ENCODE results near the gene MPI.

MPI gene

GRCh38 chr15:74937590-74938371 is 47.9 kb downstream of the MPI start, which contains the start of gene COX5A:
COX5A (minus strand) TSS chr15:74938073; CDS start chr15:74938014, 59 bp downstream.
- DNase-seq = peak; percentile 91

GRCh38 chr15:74950078-74950908 is 60.5 kb downstream of the MPI start:
- peak; percentile 74 for DNase-seq

- DNase-seq = no peak
These were observed 61.2 kb downstream of the MPI start for GRCh38 chr15:74951006-74951405.

All from stimulated activated CD4-positive, alpha-beta T cell treated with anti-CD3 and anti-CD28 coated beads, Interleukin-4, amount 100 ng/mL, for 1 hour (primary cell).